ENCODE measurements around the gene PRKAG2.
"Not testable (repeated sequence)": the region's sequence is repeated elsewhere in the genome, so short reads cannot be mapped to it uniquely, and the experiment has no call there.

Gene PRKAG2

DNA sequence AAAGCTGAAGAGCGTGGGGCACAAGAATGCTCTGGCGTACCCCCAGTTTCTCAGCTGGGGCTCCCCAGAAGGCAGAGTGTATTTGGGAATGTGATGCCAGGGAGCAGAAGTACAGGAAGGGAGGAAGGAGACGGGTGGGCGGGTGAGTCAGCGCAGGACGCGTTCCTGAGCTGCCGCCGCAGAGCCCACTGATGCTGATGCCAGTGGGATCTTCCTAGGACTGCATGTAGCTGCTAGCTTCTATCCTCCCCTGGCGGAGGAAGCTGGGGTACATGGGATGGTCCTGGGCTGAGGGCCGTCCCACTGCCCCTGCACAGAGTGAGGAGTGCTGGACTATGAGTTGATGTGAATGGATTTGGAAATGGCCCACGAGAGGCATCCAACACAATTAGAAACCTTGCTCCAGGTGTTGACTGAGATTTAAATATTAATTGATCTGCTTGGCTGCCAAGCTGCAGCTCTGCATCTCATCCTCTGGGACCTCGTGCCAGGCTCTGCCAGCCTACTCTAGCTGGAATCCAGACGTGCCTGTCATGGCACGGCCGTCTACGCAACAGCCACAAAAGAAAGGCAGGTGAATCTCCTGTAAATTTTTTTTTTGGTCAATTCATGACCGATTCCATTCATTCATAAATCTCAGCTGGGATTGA lies 291.0 kb downstream of the PRKAG2 start:
- Histone ChIP-seq H3K4me3 (IDR thresholded peaks at IDR 0.05; ENCODE audit: insufficient read depth, low read depth, low read length) (no peak overlapping the region), H3K9ac (no peak overlapping the region), H3K27ac (no peak overlapping the region), H3K36me3 (ENCODE audit: insufficient read depth) (no peaks in the 10 kb centered on the region), H2AFZ (ENCODE audit: low read depth) (no peak overlapping the region), H3K4me2 (no peak overlapping the region), H3K79me2 (ENCODE audit: insufficient read depth, low read depth) (no peaks in the 10 kb centered on the region), H3K4me1 (ENCODE audit: low read depth, poor library complexity, severe bottlenecking) (no peaks in the 10 kb centered on the region), H4K20me1 (ENCODE audit: insufficient read depth) (no peaks in the 10 kb centered on the region), H3K27me3 (ENCODE audit: insufficient read depth, low read depth) (no peaks in the 10 kb centered on the region)
- TF ChIP-seq, protein P1, sequence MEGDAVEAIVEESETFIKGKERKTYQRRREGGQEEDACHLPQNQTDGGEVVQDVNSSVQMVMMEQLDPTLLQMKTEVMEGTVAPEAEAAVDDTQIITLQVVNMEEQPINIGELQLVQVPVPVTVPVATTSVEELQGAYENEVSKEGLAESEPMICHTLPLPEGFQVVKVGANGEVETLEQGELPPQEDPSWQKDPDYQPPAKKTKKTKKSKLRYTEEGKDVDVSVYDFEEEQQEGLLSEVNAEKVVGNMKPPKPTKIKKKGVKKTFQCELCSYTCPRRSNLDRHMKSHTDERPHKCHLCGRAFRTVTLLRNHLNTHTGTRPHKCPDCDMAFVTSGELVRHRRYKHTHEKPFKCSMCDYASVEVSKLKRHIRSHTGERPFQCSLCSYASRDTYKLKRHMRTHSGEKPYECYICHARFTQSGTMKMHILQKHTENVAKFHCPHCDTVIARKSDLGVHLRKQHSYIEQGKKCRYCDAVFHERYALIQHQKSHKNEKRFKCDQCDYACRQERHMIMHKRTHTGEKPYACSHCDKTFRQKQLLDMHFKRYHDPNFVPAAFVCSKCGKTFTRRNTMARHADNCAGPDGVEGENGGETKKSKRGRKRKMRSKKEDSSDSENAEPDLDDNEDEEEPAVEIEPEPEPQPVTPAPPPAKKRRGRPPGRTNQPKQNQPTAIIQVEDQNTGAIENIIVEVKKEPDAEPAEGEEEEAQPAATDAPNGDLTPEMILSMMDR (conservative IDR thresholded peaks at IDR 0.05; ENCODE audit: low read depth, low read length), result no peak

DNA sequence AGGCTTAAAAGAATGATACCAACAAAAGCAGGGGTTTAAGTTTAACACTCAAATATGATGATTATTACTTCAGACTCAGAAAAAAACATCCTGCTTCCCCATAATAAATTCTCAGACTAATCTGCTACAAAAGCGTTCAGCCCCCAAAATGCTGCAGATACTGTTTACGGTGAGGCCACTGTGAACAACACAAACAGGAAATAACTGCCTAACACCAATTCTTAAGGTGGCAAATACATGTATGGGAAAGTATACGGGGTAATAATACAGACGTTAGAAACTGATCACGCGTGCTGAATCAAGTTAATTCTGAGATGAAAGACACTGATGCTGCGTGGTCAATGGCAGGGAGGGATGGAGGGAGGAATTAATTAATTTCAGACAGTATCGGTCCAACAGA lies 295.2 kb downstream of the PRKAG2 start:
- no peak overlapping the region for H2AFZ ChIP-seq (ENCODE audit: low read depth)
- no peak overlapping the region for H3K27ac ChIP-seq
- no peak overlapping the region for H3K4me3 ChIP-seq (IDR thresholded peaks at IDR 0.05; ENCODE audit: insufficient read depth, low read depth, low read length)
- H4K20me1 ChIP-seq (ENCODE audit: insufficient read depth), result no peaks in the 10 kb centered on the region
- no peak overlapping the region for H3K4me2 ChIP-seq
- H3K79me2 ChIP-seq (ENCODE audit: insufficient read depth, low read depth), result no peaks in the 10 kb centered on the region
- H3K27me3 ChIP-seq (ENCODE audit: insufficient read depth, low read depth), result no peaks in the 10 kb centered on the region
- TF ChIP-seq, protein P1 (conservative IDR thresholded peaks at IDR 0.05; ENCODE audit: low read depth, low read length), result no peak
- H3K36me3 ChIP-seq (ENCODE audit: insufficient read depth), result no peaks in the 10 kb centered on the region
- H3K9ac ChIP-seq, result no peak overlapping the region
- no peaks in the 10 kb centered on the region for H3K4me1 ChIP-seq (ENCODE audit: low read depth, poor library complexity, severe bottlenecking)

- Histone ChIP-seq H3K27ac (no peak overlapping the region), H3K9ac (no peak overlapping the region), H4K20me1 (ENCODE audit: insufficient read depth) (no peaks in the 10 kb centered on the region), H2AFZ (ENCODE audit: low read depth) (no peak overlapping the region), H3K27me3 (ENCODE audit: insufficient read depth, low read depth) (no peaks in the 10 kb centered on the region), H3K36me3 (ENCODE audit: insufficient read depth) (no peaks in the 10 kb centered on the region), H3K4me2 (no peak overlapping the region), H3K4me3 (IDR thresholded peaks at IDR 0.05; ENCODE audit: insufficient read depth, low read depth, low read length) (no peak overlapping the region), H3K79me2 (ENCODE audit: insufficient read depth, low read depth) (no peaks in the 10 kb centered on the region), H3K4me1 (ENCODE audit: low read depth, poor library complexity, severe bottlenecking) (no peaks in the 10 kb centered on the region)
- TF ChIP-seq, protein P1 (conservative IDR thresholded peaks at IDR 0.05; ENCODE audit: low read depth, low read length), result no peak
Measured at GRCh38 chr7:151579644-151580043, 297.3 kb downstream of the PRKAG2 start.

DNA sequence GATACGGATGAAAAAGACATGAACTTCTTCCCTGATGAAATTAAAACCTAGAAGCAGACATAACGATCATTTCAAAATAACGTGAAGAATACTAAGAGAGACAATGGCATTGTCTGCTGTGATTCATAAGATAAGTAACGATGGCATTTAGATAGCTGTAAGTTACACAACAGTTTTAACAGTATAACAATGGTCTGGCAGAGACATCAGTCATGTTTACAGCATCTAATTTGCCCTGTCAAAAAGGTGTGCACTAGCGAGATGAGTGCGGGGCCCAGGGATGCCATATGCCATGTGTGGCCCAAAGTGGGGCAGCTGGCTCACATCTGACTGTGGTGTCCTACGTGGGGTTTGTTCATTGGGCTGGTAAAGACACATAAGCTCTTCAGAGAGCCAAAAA lies 301.5 kb downstream of the PRKAG2 start:
- Histone ChIP-seq H4K20me1 (ENCODE audit: insufficient read depth) (no peaks in the 10 kb centered on the region), H3K27ac (no peak overlapping the region), H3K4me2 (no peak overlapping the region), H3K27me3 (ENCODE audit: insufficient read depth, low read depth) (no peaks in the 10 kb centered on the region), H3K36me3 (ENCODE audit: insufficient read depth) (no peaks in the 10 kb centered on the region), H3K4me1 (ENCODE audit: low read depth, poor library complexity, severe bottlenecking) (no peaks in the 10 kb centered on the region), H2AFZ (ENCODE audit: low read depth) (no peak overlapping the region), H3K4me3 (IDR thresholded peaks at IDR 0.05; ENCODE audit: insufficient read depth, low read depth, low read length) (no peak overlapping the region), H3K79me2 (ENCODE audit: insufficient read depth, low read depth) (no peaks in the 10 kb centered on the region), H3K9ac (no peak overlapping the region)
- TF ChIP-seq, protein P1 (conservative IDR thresholded peaks at IDR 0.05; ENCODE audit: low read depth, low read length), result no peak

DNA sequence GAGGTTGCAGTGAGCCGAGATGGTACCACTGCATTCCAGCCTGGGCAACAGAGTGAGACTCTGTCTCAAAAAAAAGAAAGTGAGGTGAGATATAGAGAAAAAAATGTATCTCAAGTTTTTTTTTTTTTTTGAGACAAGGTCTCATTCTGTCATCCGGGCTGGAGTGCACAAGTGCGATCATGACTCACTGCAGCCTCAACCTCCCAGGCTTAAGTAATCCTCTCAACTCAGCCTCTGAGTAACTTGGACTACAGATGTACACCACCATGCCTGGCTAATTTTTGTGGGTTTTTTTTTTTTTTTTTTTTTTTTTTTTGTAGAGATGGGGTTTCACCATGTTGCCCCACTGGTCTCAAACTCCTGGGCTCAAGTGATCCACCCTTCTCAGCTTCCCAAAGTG lies 303.9 kb downstream of the PRKAG2 start:
- not testable (repeated sequence) for H2AFZ ChIP-seq (ENCODE audit: low read depth); H3K79me2 ChIP-seq (ENCODE audit: insufficient read depth, low read depth); H3K9ac ChIP-seq; H3K4me2 ChIP-seq; H4K20me1 ChIP-seq (ENCODE audit: insufficient read depth); H3K4me1 ChIP-seq (ENCODE audit: low read depth, poor library complexity, severe bottlenecking); H3K27me3 ChIP-seq (ENCODE audit: insufficient read depth, low read depth); H3K27ac ChIP-seq; H3K36me3 ChIP-seq (ENCODE audit: insufficient read depth); H3K4me3 ChIP-seq (IDR thresholded peaks at IDR 0.05; ENCODE audit: insufficient read depth, low read depth, low read length)
